ENCODE measurements around the gene CAPN5. TPM values are rescaled to one million over a fixed set of nuclear protein-coding genes. Genes with fewer than 3 reads are reported as not detected.
A peak's percentile ranks its signal among the peaks of the same experiment; 100 is the strongest.

CAPN5 gene
- total and polyA plus RNA-seq, 2 of the 13 experiments (the other 11 are each of a cell fraction or from before 2014, with no cell fraction given) = 0.27 to 1.2 TPM

DNA sequence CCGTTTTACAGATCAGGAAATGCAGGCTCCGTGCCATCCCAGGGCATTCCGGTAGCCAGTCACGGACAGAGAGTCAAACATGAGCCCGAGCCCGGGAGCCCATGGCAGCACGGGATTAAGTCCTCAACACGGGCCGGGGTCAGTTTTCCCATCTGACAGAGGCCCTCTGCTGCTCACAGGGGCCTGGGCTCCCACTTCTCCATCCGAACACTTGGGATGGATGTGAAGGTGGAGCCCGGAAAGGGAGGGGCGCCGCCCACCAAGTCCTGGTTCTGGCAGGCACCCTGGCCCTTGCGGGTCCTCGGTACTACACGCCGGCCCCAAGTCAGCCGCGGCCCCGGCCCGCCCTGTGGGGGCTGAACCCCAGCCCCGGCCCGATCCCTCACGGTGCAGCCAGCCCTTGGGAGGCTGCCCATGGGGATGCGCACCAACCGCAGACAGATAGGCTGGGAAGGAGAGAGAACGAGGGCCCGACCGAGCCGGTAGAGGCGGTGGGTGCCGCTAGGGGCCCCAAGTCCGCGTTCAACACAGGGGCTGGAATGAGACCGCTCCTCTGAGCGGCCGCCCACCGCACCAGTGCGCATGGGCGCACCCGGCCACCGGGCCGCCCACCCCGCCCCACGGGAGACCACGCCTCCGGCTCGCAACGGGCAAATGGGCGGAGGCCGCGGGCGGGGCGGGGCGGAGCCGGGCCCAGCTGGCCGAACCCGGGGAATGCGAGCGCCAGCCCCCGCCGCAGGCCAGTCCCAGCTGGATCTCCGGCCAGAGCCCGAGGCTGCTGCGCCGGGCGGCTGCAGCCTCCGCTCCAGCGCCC lies at the start of gene CAPN5 (continued):
- TF ChIP-seq, protein P1, sequence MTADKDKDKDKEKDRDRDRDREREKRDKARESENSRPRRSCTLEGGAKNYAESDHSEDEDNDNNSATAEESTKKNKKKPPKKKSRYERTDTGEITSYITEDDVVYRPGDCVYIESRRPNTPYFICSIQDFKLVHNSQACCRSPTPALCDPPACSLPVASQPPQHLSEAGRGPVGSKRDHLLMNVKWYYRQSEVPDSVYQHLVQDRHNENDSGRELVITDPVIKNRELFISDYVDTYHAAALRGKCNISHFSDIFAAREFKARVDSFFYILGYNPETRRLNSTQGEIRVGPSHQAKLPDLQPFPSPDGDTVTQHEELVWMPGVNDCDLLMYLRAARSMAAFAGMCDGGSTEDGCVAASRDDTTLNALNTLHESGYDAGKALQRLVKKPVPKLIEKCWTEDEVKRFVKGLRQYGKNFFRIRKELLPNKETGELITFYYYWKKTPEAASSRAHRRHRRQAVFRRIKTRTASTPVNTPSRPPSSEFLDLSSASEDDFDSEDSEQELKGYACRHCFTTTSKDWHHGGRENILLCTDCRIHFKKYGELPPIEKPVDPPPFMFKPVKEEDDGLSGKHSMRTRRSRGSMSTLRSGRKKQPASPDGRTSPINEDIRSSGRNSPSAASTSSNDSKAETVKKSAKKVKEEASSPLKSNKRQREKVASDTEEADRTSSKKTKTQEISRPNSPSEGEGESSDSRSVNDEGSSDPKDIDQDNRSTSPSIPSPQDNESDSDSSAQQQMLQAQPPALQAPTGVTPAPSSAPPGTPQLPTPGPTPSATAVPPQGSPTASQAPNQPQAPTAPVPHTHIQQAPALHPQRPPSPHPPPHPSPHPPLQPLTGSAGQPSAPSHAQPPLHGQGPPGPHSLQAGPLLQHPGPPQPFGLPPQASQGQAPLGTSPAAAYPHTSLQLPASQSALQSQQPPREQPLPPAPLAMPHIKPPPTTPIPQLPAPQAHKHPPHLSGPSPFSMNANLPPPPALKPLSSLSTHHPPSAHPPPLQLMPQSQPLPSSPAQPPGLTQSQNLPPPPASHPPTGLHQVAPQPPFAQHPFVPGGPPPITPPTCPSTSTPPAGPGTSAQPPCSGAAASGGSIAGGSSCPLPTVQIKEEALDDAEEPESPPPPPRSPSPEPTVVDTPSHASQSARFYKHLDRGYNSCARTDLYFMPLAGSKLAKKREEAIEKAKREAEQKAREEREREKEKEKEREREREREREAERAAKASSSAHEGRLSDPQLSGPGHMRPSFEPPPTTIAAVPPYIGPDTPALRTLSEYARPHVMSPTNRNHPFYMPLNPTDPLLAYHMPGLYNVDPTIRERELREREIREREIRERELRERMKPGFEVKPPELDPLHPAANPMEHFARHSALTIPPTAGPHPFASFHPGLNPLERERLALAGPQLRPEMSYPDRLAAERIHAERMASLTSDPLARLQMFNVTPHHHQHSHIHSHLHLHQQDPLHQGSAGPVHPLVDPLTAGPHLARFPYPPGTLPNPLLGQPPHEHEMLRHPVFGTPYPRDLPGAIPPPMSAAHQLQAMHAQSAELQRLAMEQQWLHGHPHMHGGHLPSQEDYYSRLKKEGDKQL (CRISPR knock-in tag; IDR thresholded peaks at IDR 0.05; ENCODE audit: low read depth) = 0 out of 2 replicates have a peak, but pooled peaks have one; percentile 8
- TF ChIP-seq FOSL2 (CRISPR knock-in tag; IDR thresholded peaks at IDR 0.05) = 0 out of 2 replicates have a peak, but pooled peaks have one; percentile 4
- TF ChIP-seq ZBTB20 (CRISPR knock-in tag; IDR thresholded peaks at IDR 0.05; ENCODE audit: borderline replicate concordance, low read depth) = 0 out of 2 replicates have a peak, but pooled peaks have one; percentile 19
- peak; percentile 53; the same call in 1 of the 2 replicates for TF ChIP-seq SAFB2 (CRISPR knock-in tag; IDR thresholded peaks at IDR 0.05; ENCODE audit: borderline replicate concordance, low read depth)
- TF ChIP-seq ZNF333 (CRISPR knock-in tag; IDR thresholded peaks at IDR 0.05; ENCODE audit: borderline replicate concordance) = 0 out of 2 replicates have a peak, but pooled peaks have one; percentile 86
- peak; percentile 55; the same call in 1 of the 2 replicates for TF ChIP-seq SNAPC2 (CRISPR knock-in tag; IDR thresholded peaks at IDR 0.05)
- TF ChIP-seq FOXA1 (IDR thresholded peaks at IDR 0.05) = no peak
- TF ChIP-seq FOXA1 (CRISPR knock-in tag; IDR thresholded peaks at IDR 0.05) = 0 out of 2 replicates have a peak, but pooled peaks have one; percentile 1
- TF ChIP-seq ZBTB3 (CRISPR knock-in tag; IDR thresholded peaks at IDR 0.05; ENCODE audit: borderline replicate concordance, low read depth) = 0 out of 2 replicates have a peak, but pooled peaks have one; percentile 34
- peak; percentile 68; the same call in 1 of the 2 replicates for TF ChIP-seq SAP130 (CRISPR knock-in tag; IDR thresholded peaks at IDR 0.05; ENCODE audit: low read depth)
- TF ChIP-seq, protein P2, sequence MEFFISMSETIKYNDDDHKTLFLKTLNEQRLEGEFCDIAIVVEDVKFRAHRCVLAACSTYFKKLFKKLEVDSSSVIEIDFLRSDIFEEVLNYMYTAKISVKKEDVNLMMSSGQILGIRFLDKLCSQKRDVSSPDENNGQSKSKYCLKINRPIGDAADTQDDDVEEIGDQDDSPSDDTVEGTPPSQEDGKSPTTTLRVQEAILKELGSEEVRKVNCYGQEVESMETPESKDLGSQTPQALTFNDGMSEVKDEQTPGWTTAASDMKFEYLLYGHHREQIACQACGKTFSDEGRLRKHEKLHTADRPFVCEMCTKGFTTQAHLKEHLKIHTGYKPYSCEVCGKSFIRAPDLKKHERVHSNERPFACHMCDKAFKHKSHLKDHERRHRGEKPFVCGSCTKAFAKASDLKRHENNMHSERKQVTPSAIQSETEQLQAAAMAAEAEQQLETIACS (CRISPR knock-in tag; IDR thresholded peaks at IDR 0.05) = no peak
- TF ChIP-seq JUNB (CRISPR knock-in tag; IDR thresholded peaks at IDR 0.05; ENCODE audit: borderline replicate concordance) = no peak
- TF ChIP-seq FOXM1 (CRISPR knock-in tag; IDR thresholded peaks at IDR 0.05) = no peak
- no peak for TF ChIP-seq ZFP37 (CRISPR knock-in tag; IDR thresholded peaks at IDR 0.05; ENCODE audit: borderline replicate concordance)
- TF ChIP-seq, protein P3, sequence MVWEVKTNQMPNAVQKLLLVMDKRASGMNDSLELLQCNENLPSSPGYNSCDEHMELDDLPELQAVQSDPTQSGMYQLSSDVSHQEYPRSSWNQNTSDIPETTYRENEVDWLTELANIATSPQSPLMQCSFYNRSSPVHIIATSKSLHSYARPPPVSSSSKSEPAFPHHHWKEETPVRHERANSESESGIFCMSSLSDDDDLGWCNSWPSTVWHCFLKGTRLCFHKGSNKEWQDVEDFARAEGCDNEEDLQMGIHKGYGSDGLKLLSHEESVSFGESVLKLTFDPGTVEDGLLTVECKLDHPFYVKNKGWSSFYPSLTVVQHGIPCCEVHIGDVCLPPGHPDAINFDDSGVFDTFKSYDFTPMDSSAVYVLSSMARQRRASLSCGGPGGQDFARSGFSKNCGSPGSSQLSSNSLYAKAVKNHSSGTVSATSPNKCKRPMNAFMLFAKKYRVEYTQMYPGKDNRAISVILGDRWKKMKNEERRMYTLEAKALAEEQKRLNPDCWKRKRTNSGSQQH (CRISPR knock-in tag; IDR thresholded peaks at IDR 0.05; ENCODE audit: low read depth) = 0 out of 2 replicates have a peak, but pooled peaks have one; percentile 21
- TF ChIP-seq ZNF546 (CRISPR knock-in tag; conservative IDR thresholded peaks at IDR 0.05) = peak; percentile 57; the same call in 1 of the 2 replicates
- TF ChIP-seq SMAD9 (CRISPR knock-in tag; IDR thresholded peaks at IDR 0.05) = peak; percentile 43; the same call in 1 of the 2 replicates
- no peak for TF ChIP-seq ZNF260 (CRISPR knock-in tag; IDR thresholded peaks at IDR 0.05; ENCODE audit: borderline replicate concordance, low read depth)
- no peak for TF ChIP-seq ZNF343 (CRISPR knock-in tag; IDR thresholded peaks at IDR 0.05)

All from HepG2 (cell line).